Measurements from ENCODE around the gene SSX2B.
"Not testable (repeated sequence)": the region's sequence is repeated elsewhere in the genome, so short reads cannot be mapped to it uniquely, and the experiment has no call there.

Gene SSX2B, protein sequence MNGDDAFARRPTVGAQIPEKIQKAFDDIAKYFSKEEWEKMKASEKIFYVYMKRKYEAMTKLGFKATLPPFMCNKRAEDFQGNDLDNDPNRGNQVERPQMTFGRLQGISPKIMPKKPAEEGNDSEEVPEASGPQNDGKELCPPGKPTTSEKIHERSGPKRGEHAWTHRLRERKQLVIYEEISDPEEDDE

DNA sequence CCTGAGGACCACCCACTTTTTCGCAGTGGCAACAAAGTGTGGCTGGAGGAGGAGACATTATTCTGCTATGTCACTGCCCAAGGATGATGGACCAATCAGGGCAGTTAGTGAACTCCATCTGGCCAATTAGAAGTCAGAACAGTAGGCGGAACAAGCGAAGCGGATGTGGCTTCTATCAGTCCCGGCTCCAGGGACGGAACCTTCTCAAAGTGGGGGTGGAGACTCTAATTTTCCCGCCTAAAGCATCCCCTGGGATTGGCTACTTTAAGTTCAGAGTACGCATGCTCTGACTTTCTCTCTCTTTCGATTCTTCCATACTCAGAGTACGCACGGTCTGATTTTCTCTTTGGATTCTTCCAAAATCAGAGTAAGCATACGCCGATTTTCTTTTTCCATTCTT lies at the start of gene SSX2B:
TSS of gene SSX2B (plus strand) at position 301 of the 400 bp plus-strand sequence. CDS start 1,429 bp downstream, outside the sequence.
- H3K27me3 ChIP-seq, H3K27ac ChIP-seq, H3K9me3 ChIP-seq, H3K4me1 ChIP-seq, H3K9ac ChIP-seq, H3K4me3 ChIP-seq, H4K20me1 ChIP-seq, H3K4me2 ChIP-seq, H3K36me3 ChIP-seq: not testable (repeated sequence)

DNA sequence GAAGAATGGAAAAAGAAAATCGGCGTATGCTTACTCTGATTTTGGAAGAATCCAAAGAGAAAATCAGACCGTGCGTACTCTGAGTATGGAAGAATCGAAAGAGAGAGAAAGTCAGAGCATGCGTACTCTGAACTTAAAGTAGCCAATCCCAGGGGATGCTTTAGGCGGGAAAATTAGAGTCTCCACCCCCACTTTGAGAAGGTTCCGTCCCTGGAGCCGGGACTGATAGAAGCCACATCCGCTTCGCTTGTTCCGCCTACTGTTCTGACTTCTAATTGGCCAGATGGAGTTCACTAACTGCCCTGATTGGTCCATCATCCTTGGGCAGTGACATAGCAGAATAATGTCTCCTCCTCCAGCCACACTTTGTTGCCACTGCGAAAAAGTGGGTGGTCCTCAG lies 44.0 kb upstream of the SSX2B start, which contains the start of gene SSX2:
TSS of gene SSX2 (minus strand) at position 101 of the 400 bp plus-strand sequence. CDS start 1,429 bp downstream, outside the sequence.
- not testable (repeated sequence) for H3K9me3 ChIP-seq, H3K4me1 ChIP-seq, H4K20me1 ChIP-seq, H3K27ac ChIP-seq, H3K4me2 ChIP-seq, H3K36me3 ChIP-seq, H3K4me3 ChIP-seq, H3K27me3 ChIP-seq, H3K9ac ChIP-seq

DNA sequence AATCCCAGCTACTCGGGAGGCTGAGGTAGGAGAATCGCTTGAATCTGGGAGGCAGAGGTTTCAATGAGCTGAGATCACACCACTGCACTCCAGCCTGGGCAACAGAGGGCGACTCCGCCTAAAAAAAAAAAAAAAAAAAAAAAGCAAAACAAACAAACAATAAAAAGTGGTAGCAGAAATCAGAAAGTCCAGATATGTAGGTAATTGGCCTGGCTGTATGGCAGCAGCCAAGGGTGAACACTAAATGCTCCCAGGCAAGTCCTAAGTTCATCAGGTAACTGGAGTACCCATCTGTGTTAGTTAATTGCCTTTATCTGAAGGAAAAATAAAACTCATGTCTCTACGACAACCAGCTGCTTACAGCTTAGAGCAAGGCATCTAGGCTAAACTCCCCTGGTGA lies 14.9 kb downstream of the SSX2B start:
- H3K9me3 ChIP-seq, H3K4me3 ChIP-seq, H3K9ac ChIP-seq, H3K4me1 ChIP-seq, H4K20me1 ChIP-seq, H3K27ac ChIP-seq, H3K36me3 ChIP-seq, H3K4me2 ChIP-seq, H3K27me3 ChIP-seq: not testable (repeated sequence)

DNA sequence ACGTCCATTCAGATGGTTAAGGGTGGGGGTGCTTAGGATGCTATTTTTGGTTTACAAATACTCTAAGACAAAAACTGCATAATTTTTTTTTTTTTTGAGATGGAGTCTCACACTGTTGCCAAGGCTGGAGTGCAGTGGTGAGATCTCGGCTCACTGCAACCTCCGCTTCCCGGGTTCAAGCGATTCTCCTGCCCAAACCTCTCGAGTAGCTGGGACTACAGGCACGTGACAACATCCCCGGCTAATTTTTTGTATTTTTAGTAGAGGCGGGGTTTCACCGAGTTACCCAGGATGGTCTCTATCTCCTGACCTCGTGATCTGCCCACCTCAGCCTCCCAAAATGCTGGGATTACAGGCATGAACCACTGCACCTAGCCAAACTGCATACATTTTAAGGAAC lies 22.5 kb downstream of the SSX2B start:
- not testable (repeated sequence) for H3K4me1 ChIP-seq, H3K27ac ChIP-seq, H3K36me3 ChIP-seq, H3K4me3 ChIP-seq, H3K27me3 ChIP-seq, H3K4me2 ChIP-seq, H3K9ac ChIP-seq, H3K9me3 ChIP-seq, H4K20me1 ChIP-seq

DNA sequence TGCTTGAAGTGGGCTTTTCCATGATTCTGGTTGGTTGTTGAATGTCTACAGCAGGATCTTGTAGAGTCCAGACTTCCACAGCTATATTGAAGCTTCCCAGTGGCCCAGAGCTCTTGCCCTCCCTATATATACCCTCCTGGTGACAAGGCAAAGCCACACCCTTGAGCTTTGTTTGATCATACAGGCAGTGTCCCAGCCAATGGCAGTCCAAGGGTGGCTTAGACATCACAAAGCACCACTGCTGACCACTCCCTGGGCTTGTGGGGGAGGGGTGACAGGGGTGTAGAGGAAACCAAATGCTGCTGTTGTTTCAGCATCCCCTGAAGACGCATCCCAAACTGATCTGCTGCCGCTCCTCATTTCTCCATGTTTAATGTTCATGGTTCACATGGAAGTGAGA lies 46.3 kb downstream of the SSX2B start, which contains the start of gene SPANXN5:
TSS of gene SPANXN5 (minus strand) at position 101 of the 400 bp plus-strand sequence. CDS start at position 22, 79 bp downstream.
- not testable (repeated sequence) for H3K9me3 ChIP-seq, H3K27ac ChIP-seq, H3K4me2 ChIP-seq, H3K36me3 ChIP-seq, H4K20me1 ChIP-seq, H3K4me1 ChIP-seq, H3K9ac ChIP-seq, H3K4me3 ChIP-seq
- H3K27me3 ChIP-seq: peaks cover 46% of the 10 kb centered on the region

DNA sequence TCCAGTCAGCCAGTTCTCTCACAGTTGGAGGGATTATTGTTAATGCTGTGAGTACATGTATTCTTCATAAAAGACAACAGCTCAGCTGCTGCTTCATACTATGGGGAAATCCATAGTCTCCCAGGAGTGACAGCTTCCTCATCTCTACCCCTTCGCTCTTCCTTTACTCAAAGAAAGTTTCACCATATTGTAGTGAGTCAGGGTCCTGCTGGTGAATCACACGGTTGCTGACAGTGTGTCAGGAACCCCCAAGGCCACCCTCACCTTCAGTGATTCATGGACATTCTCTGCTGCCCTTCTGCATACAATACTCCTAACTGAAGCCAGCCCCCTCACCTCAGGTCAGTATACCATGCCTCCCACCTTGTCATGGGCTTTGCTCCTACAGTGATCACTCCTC lies 53.8 kb downstream of the SSX2B start:
- H3K27me3 ChIP-seq: peaks cover 45% of the 10 kb centered on the region
- not testable (repeated sequence) for H3K4me1 ChIP-seq, H4K20me1 ChIP-seq, H3K9me3 ChIP-seq, H3K36me3 ChIP-seq, H3K4me2 ChIP-seq, H3K4me3 ChIP-seq, H3K9ac ChIP-seq, H3K27ac ChIP-seq
